ENCODE measurements around the gene CCDC59.

CCDC59 gene

GRCh38 chr12:82357340-82357739, 847 bp downstream of the CCDC59 start:
- H3K27ac ChIP-seq: no peak overlapping the region
- TF ChIP-seq ZFX (IDR thresholded peaks at IDR 0.05) (no peak), CTCF (conservative IDR thresholded peaks at IDR 0.05) (no peak)

- H3K27ac ChIP-seq: no peak overlapping the region
- TF ChIP-seq ZFX (IDR thresholded peaks at IDR 0.05): no peak
- TF ChIP-seq CTCF (conservative IDR thresholded peaks at IDR 0.05): no peak
Observed at GRCh38 chr12:82351390-82351789, 6.8 kb downstream of the CCDC59 start.

GRCh38 chr12:82350161-82350560, 8.0 kb downstream of the CCDC59 start:
- TF ChIP-seq CTCF (conservative IDR thresholded peaks at IDR 0.05) (no peak), ZFX (IDR thresholded peaks at IDR 0.05) (no peak)
- no peak overlapping the region for H3K27ac ChIP-seq

- TF ChIP-seq ZFX (IDR thresholded peaks at IDR 0.05) (no peak), CTCF (conservative IDR thresholded peaks at IDR 0.05) (peak; percentile 16)
- no peak overlapping the region for H3K27ac ChIP-seq
Observed at GRCh38 chr12:82329508-82329907, 28.7 kb downstream of the CCDC59 start.

GRCh38 chr12:82327861-82328260, 30.3 kb downstream of the CCDC59 start:
- no peak for TF ChIP-seq ZFX (IDR thresholded peaks at IDR 0.05)
- no peak for TF ChIP-seq CTCF (conservative IDR thresholded peaks at IDR 0.05)
- no peak overlapping the region for H3K27ac ChIP-seq

- no peak overlapping the region for H3K27ac ChIP-seq
- peak; percentile 72 for TF ChIP-seq CTCF (conservative IDR thresholded peaks at IDR 0.05)
- no peak for TF ChIP-seq ZFX (IDR thresholded peaks at IDR 0.05)
Observed at GRCh38 chr12:82326905-82327503, 31.2 kb downstream of the CCDC59 start.

- no peak overlapping the region for H3K27ac ChIP-seq
- TF ChIP-seq CTCF (conservative IDR thresholded peaks at IDR 0.05): no peak
- TF ChIP-seq ZFX (IDR thresholded peaks at IDR 0.05): no peak
Observed at GRCh38 chr12:82325540-82326336, 32.4 kb downstream of the CCDC59 start.

All from C4-2B (cell line).